ENCODE data around the gene GUCY1B1.

The GUCY1B1 gene

DNA sequence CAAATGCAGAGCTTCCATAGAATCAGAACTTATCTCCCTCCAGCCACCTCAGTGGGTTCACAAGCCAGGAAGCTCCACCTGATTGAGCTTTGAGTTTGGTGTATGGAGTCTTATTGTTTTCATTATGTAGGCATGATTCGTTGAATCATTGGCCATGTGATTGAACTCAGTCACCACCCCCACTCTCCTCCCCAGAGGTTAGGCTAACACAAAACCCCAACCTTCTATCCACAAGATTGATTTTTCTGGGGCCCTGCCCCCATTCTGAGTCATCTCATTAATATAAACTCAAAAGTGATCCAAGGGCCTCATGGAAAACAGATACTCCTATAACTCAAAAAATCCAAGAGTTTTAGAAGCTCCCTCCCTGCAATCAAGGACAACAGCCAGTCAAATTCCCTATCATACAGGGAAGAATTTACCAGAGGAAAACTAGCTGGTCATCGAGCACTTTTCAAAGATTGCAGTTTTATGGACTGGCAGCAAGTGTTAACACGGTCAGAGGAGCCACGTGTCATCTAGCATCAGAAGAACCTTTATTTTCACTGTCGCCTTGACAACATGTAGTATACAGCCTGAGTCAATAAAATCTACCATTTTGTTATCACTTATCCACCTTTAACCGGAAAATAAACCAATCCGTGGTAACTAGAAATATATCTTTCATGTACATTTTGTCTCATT, 35.9 kb upstream of the GUCY1B1 start:
- DNase-seq (ENCODE audit: low read depth), result peak; percentile 28
- TF ChIP-seq, protein P1, sequence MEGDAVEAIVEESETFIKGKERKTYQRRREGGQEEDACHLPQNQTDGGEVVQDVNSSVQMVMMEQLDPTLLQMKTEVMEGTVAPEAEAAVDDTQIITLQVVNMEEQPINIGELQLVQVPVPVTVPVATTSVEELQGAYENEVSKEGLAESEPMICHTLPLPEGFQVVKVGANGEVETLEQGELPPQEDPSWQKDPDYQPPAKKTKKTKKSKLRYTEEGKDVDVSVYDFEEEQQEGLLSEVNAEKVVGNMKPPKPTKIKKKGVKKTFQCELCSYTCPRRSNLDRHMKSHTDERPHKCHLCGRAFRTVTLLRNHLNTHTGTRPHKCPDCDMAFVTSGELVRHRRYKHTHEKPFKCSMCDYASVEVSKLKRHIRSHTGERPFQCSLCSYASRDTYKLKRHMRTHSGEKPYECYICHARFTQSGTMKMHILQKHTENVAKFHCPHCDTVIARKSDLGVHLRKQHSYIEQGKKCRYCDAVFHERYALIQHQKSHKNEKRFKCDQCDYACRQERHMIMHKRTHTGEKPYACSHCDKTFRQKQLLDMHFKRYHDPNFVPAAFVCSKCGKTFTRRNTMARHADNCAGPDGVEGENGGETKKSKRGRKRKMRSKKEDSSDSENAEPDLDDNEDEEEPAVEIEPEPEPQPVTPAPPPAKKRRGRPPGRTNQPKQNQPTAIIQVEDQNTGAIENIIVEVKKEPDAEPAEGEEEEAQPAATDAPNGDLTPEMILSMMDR (conservative IDR thresholded peaks at IDR 0.05; ENCODE audit: low read depth, low read length), result no peak
- no peak overlapping the region for H3K4me3 ChIP-seq (ENCODE audit: low read length)

DNA sequence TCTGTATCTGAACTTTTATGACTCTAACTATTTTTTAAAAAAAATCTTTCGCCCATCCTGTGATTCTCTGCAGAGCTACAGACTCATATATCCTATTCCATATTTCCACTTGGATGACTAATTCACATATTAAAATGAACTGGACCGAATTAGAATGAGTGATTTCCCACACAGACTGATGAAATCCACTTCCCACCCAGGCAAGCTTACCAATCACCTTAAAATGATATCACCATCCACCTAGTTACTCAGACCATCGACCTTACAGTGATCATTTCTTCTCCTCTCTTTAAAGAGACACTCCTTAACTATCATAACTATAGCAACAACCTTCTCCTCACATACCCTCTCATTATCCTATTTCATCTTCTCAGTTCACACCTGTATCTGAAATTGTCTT, 34.1 kb upstream of the GUCY1B1 start:
- no peak for DNase-seq (ENCODE audit: low read depth)
- TF ChIP-seq, protein P1 (conservative IDR thresholded peaks at IDR 0.05; ENCODE audit: low read depth, low read length), result no peak
- H3K4me3 ChIP-seq (ENCODE audit: low read length), result no peak overlapping the region

DNA sequence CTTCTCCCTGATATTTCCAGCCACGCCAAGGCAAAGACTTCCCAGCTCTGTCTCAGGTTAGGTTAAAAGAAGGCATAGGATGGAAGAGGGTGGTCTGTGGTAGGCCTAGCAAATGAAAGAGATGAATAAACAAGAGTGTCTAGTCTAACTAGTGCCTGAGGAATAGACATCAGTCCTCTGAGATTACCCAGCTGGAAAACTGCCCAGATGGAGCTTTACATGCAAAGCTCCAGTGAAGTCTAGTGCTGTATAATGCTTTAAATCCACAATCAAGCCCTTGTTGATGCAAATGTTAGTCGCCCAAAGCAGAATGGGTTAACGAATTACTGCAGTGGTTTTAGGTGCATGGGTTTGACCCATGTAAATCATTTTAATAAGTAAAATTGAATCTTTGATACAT, 24.8 kb upstream of the GUCY1B1 start:
- DNase-seq (ENCODE audit: low read depth), result peak; percentile 58
- TF ChIP-seq, protein P1 (conservative IDR thresholded peaks at IDR 0.05; ENCODE audit: low read depth, low read length), result no peak

DNA sequence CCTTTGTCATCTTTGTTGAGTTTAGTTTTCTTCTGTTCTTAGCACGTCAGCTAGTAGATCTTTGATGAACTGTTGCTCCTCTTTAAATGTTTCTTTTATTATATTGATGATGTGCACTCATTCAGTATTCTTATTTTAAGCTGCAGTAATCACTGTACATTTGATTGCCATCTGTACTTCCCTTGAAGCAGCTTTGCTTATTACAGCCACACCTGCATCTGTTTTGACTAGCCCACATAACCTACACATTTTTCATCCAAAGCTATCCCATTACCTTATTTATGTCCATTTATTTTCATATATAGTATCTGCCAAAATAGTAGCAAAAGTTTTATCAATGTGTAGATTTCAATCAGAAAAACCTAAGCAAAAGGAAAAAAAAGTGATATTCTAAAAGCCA, 23.9 kb upstream of the GUCY1B1 start:
- H3K4me3 ChIP-seq (ENCODE audit: low read length), result no peak overlapping the region
- no peak for DNase-seq (ENCODE audit: low read depth)
- TF ChIP-seq, protein P1 (conservative IDR thresholded peaks at IDR 0.05; ENCODE audit: low read depth, low read length), result no peak

More for the DNA sequence above, 24.8 kb upstream of the GUCY1B1 start:
- no peak overlapping the region for H3K4me3 ChIP-seq (ENCODE audit: low read length)

DNA sequence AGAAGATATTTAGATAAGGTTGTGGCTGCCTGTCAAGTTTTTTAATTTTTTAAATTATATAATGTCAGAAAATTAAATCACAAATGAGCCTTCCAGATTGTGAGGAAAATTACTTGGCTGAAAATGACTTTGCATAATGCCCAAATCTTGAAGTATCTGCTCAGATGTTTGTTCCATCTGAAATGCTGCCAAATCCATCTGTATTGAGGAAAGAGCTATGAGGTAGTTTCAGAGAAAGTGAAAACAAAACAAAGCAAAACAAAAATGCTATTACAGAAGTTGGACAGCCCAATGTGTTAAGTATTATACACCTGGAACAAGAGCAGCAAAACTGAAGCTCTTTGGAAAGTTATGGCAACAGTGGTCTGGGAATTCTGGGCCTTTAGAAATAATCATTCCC, 23.3 kb upstream of the GUCY1B1 start:
- TF ChIP-seq, protein P1 (conservative IDR thresholded peaks at IDR 0.05; ENCODE audit: low read depth, low read length), result no peak
- no peak for DNase-seq (ENCODE audit: low read depth)
- H3K4me3 ChIP-seq (ENCODE audit: low read length), result no peak overlapping the region

DNA sequence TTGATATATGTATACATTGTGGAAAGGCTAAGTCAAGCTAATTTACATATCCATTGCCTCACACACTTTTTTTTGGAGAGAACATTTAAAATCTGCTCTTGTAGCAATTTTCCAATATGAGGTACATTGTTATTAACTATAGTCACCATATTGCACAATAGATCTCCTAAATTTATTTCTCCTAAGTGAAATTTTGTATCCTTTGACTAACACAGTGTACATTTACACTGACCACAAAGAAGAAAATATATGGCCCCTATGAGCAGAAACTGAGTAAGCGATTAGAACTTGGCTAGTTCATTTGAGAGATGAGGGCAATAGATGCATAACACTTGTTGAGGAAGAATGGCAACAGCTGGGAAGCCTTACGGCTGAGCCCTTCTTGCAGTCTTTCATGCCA, 20.3 kb upstream of the GUCY1B1 start:
- no peak for DNase-seq (ENCODE audit: low read depth)
- no peak overlapping the region for H3K4me3 ChIP-seq (ENCODE audit: low read length)
- TF ChIP-seq, protein P1 (conservative IDR thresholded peaks at IDR 0.05; ENCODE audit: low read depth, low read length), result no peak

DNA sequence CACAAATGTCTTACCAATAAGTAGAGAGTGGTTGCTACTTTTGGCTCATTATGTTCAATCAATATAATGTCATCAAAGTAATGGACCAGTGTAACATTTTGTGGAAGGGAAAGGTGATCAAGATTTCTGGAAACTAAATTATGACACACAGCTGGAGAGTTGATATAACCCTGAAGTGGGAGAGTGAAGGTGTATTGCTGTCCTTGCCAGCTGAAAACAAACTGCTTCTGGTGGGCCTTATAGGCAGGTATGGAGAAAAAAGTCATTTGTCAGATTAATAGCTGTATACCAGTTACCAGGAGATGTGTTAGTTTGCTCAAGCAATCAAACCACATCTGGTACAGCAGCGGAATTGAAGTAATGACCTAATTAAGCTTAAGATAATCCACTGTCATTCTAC, 17.3 kb upstream of the GUCY1B1 start:
- H3K4me3 ChIP-seq (ENCODE audit: low read length), result no peak overlapping the region
- DNase-seq (ENCODE audit: low read depth), result no peak
- TF ChIP-seq, protein P1 (conservative IDR thresholded peaks at IDR 0.05; ENCODE audit: low read depth, low read length), result no peak

Data from retinal pigment epithelial cell (primary cell).